Lower lobe of right lung (tissue), 2 donors: ENCODE data around the gene SIMC1. TPM values are rescaled to one million over a fixed set of nuclear protein-coding genes. Genes with fewer than 3 reads are reported as not detected.
"Not testable (repeated sequence)": the region's sequence is repeated elsewhere in the genome, so short reads cannot be mapped to it uniquely, and the experiment has no call there.

Source experiments
- ATAC-seq, 2 donors: fragments of 200-7000 bp; cut with Tn5 transposase; one replicate each; pipeline ENCODE4 v1.9.1; 2020 to 2022; ENCODE audit warnings: mild to moderate bottlenecking in 2 of 2, moderate library complexity in 2 of 2
- DNase-seq: peaks from one replicate; pipeline ENCODE4 v3.0.0-alpha.2; 2020
- H3K27ac ChIP-seq: fragments of 200-600 bp; one replicate; pipeline ENCODE4 v1.8.0; 2022
- H3K27me3 ChIP-seq: fragments of 200-600 bp; one replicate; pipeline ENCODE4 v1.8.0; 2022; ENCODE audit warnings: low read depth
- H3K36me3 ChIP-seq: fragments of 200-600 bp; one replicate; pipeline ENCODE4 v1.8.0; 2022; ENCODE audit warnings: mild to moderate bottlenecking
- H3K4me1 ChIP-seq: fragments of 200-600 bp; one replicate; pipeline ENCODE4 v1.8.0; 2022
- H3K4me3 ChIP-seq: fragments of 200-600 bp; one replicate; pipeline ENCODE4 v1.8.0; 2022; ENCODE audit warnings: mild to moderate bottlenecking
- H3K9me3 ChIP-seq: fragments of 200-600 bp; one replicate; pipeline ENCODE4 v1.8.0; 2022
- intact Hi-C: fragments of 100-400 bp; cut with DNase I; formaldehyde crosslinking; loops from one replicate; pipeline ENCODE4 v1.11.0; 2022
- total RNA-seq: library from RNA; stranded (reverse); fragmentation: NEBNext Ultra II Directional; extraction: Animal tissue kit (Norgen Biotek cat#: 25700); gene quantifications from one replicate; pipeline ENCODE4 v1.2.1, GENCODE V29; 2021
- TF ChIP-seq, protein P1 (sequence below): fragments of 200-600 bp; IDR thresholded peaks from one replicate; pipeline ENCODE4 v1.8.0; 2022; ENCODE audit warnings: antibody characterized with exemption, mild to moderate bottlenecking
- donor health status: DM: no; HTN: yes; CAD: no; lungs with severe emphysema.

Gene SIMC1
- total RNA-seq, 1 donor from 2014 or later = 18.0 TPM

DNA sequence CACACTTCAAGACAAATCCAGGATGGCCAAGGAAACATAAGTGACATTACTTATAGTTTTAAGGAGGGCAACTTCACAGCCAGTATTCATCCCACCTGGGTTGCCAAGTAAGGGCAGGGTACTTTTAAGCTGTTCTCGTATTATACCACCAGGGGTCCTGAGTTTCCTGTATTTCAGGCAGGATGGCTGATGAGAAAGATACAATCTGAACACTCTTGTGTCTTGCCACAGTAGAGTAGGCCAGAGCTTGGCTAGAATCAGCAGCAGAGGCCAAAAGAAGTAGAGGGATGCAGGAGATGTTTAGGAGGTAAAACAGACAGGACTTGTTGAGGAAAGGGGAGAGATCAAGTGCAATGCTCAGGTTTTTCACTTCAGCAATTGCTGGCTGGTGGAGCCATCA lies 3.1 kb upstream of the SIMC1 start:
- DNase-seq, H3K27me3 ChIP-seq, H3K27ac ChIP-seq, H3K4me1 ChIP-seq, H3K9me3 ChIP-seq, H3K4me3 ChIP-seq, intact Hi-C loops, H3K36me3 ChIP-seq: not testable (repeated sequence)
- TF ChIP-seq, protein P1, sequence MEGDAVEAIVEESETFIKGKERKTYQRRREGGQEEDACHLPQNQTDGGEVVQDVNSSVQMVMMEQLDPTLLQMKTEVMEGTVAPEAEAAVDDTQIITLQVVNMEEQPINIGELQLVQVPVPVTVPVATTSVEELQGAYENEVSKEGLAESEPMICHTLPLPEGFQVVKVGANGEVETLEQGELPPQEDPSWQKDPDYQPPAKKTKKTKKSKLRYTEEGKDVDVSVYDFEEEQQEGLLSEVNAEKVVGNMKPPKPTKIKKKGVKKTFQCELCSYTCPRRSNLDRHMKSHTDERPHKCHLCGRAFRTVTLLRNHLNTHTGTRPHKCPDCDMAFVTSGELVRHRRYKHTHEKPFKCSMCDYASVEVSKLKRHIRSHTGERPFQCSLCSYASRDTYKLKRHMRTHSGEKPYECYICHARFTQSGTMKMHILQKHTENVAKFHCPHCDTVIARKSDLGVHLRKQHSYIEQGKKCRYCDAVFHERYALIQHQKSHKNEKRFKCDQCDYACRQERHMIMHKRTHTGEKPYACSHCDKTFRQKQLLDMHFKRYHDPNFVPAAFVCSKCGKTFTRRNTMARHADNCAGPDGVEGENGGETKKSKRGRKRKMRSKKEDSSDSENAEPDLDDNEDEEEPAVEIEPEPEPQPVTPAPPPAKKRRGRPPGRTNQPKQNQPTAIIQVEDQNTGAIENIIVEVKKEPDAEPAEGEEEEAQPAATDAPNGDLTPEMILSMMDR = peak; percentile 34
- peak; percentile 35 to 37 for ATAC-seq

GRCh38 chr5:176238645-176239283 lies 540 bp downstream of the SIMC1 start:
- intact Hi-C loops, H3K9me3 ChIP-seq, DNase-seq, H3K36me3 ChIP-seq, H3K27me3 ChIP-seq, H3K27ac ChIP-seq, H3K4me1 ChIP-seq: not testable (repeated sequence)
- ATAC-seq = peak; percentile 78
- H3K4me3 ChIP-seq = peak overlapping the region; percentile 50

- peak in 1 of 2 donors; percentile 33 for ATAC-seq
- H3K27ac ChIP-seq, H3K27me3 ChIP-seq, H3K36me3 ChIP-seq, H3K4me1 ChIP-seq, H3K4me3 ChIP-seq, intact Hi-C loops, H3K9me3 ChIP-seq, DNase-seq: not testable (repeated sequence)
These were observed 1.1 kb downstream of the SIMC1 start for GRCh38 chr5:176239304-176239703.

- H3K27me3 ChIP-seq, H3K4me3 ChIP-seq, H3K27ac ChIP-seq, H3K9me3 ChIP-seq, ATAC-seq, intact Hi-C loops, DNase-seq, H3K36me3 ChIP-seq, H3K4me1 ChIP-seq: not testable (repeated sequence)
These were observed 6.1 kb downstream of the SIMC1 start for GRCh38 chr5:176244318-176244717.

GRCh38 chr5:176245074-176245473 lies 6.8 kb downstream of the SIMC1 start:
- intact Hi-C loops, H3K4me1 ChIP-seq, H3K36me3 ChIP-seq, H3K9me3 ChIP-seq, ATAC-seq, H3K4me3 ChIP-seq, H3K27me3 ChIP-seq, DNase-seq, H3K27ac ChIP-seq: not testable (repeated sequence)

- H3K27me3 ChIP-seq, H3K36me3 ChIP-seq, ATAC-seq, H3K27ac ChIP-seq, H3K4me1 ChIP-seq, H3K4me3 ChIP-seq, intact Hi-C loops, H3K9me3 ChIP-seq, DNase-seq: not testable (repeated sequence)
These were observed 7.3 kb downstream of the SIMC1 start for GRCh38 chr5:176245489-176245888.

DNA sequence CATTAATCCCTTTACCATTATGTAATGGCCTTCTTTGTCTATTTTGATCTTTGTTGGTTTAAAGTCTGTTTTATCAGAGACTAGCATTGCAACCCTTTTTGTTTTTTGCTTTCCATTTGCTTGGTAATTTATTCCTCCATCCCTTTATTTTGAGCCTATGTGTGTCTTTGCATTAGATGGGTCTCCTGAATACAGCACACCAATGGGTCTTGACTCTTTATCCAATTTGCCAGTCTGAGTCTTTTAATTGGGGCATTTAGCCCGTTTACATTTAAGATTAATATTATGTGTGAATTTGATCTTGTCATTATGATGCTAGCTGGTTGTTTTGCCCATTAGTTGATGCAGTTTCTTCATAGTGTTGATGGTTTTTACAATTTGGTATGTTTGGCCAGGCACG lies 12.5 kb downstream of the SIMC1 start:
- H3K4me1 ChIP-seq, DNase-seq, H3K27me3 ChIP-seq, intact Hi-C loops, H3K36me3 ChIP-seq, H3K9me3 ChIP-seq, H3K4me3 ChIP-seq, ATAC-seq, H3K27ac ChIP-seq: not testable (repeated sequence)

GRCh38 chr5:176252171-176252570 lies 13.9 kb downstream of the SIMC1 start:
- intact Hi-C loops, H3K36me3 ChIP-seq, H3K4me3 ChIP-seq, H3K27me3 ChIP-seq, H3K27ac ChIP-seq, H3K9me3 ChIP-seq, ATAC-seq, H3K4me1 ChIP-seq, DNase-seq: not testable (repeated sequence)

DNA sequence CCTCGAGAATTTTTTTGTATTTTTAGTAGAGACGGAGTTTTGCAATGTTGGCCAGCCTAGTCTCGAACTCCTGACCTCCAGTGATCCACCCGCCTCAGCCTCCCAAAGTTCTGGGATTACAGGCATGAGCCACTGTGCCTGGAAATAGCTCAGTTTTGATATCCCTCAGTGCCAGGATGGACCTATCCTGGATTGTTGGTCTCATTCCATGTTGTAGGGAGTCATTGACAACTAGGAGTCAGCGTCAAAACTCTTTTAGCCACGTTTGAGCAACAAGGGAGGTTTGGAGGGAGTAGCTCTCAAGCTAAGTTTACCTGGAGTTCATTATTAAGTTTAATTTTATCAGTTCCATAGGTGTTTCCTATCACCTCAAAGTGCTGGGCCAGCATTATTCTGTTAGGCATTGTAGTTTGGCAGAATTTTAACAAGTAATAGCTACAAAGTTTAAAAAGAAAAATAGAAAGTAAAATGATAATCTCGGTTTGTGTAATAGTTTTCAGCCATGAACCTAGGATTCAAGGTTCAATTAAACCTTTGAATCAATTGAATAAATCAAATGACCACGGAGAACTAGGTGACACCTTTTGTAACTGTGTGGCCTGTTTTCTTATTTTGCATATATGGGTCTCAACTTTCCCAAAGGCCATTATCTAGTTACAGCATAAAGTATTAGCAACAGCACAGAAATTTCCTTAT lies 15.3 kb downstream of the SIMC1 start:
- H3K27ac ChIP-seq, intact Hi-C loops, H3K27me3 ChIP-seq, DNase-seq, ATAC-seq, H3K9me3 ChIP-seq, H3K4me3 ChIP-seq, H3K4me1 ChIP-seq, H3K36me3 ChIP-seq: not testable (repeated sequence)

- H3K4me1 ChIP-seq, DNase-seq, H3K4me3 ChIP-seq, H3K27ac ChIP-seq, H3K27me3 ChIP-seq, H3K9me3 ChIP-seq, H3K36me3 ChIP-seq, intact Hi-C loops, ATAC-seq: not testable (repeated sequence)
These were observed 15.8 kb downstream of the SIMC1 start for GRCh38 chr5:176254066-176254393.

DNA sequence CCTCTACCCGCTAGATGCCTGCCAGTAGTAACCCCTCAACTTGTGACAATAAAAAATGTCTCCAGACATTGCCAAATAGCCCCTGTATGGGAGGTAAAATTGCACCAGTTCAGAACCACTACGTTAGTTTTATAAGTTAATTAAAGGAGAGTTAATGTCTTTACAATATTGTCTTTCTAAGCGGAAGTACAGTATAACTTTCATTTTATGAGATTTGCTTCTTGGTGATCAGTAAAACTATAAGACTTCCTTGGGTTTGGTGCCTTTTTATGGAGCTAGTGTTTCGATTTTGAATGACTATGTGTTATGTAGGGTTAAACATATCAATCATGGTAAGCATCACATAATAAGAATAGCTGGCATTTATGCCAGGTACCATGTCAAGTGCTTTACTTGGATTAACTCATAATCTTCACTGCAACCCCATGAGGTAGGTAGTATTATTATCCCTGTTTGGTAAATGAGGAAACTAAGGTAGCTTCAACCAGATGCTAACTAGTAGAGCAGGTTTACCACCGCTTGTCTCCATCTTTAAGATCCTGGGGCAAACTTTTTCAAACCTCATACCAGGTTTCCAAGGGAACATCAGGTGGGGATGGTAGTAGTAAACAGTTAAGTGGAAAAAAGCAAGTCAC lies 19.8 kb downstream of the SIMC1 start:
- ATAC-seq, H3K27ac ChIP-seq, H3K27me3 ChIP-seq, H3K9me3 ChIP-seq, intact Hi-C loops, H3K4me3 ChIP-seq, DNase-seq, H3K36me3 ChIP-seq, H3K4me1 ChIP-seq: not testable (repeated sequence)

GRCh38 chr5:176260682-176261081 lies 22.5 kb downstream of the SIMC1 start:
- ATAC-seq, H3K4me1 ChIP-seq, DNase-seq, H3K36me3 ChIP-seq, H3K27me3 ChIP-seq, H3K9me3 ChIP-seq, H3K27ac ChIP-seq, H3K4me3 ChIP-seq, intact Hi-C loops: not testable (repeated sequence)

- H3K27ac ChIP-seq, H3K4me3 ChIP-seq, H3K36me3 ChIP-seq, H3K9me3 ChIP-seq, ATAC-seq, intact Hi-C loops, H3K27me3 ChIP-seq, H3K4me1 ChIP-seq, DNase-seq: not testable (repeated sequence)
These were observed 28.2 kb downstream of the SIMC1 start for GRCh38 chr5:176266448-176266847.
